HG03097 (cell line): Measurements from ENCODE around the gene CTRB1.

Experiments
- ATAC-seq: cut with Tn5 transposase; IDR thresholded peaks from one replicate; pipeline ENCODE4 v1.9.1; 2021; ENCODE audit not compliant: unreplicated experiment, low FRiP score

Gene CTRB1

DNA sequence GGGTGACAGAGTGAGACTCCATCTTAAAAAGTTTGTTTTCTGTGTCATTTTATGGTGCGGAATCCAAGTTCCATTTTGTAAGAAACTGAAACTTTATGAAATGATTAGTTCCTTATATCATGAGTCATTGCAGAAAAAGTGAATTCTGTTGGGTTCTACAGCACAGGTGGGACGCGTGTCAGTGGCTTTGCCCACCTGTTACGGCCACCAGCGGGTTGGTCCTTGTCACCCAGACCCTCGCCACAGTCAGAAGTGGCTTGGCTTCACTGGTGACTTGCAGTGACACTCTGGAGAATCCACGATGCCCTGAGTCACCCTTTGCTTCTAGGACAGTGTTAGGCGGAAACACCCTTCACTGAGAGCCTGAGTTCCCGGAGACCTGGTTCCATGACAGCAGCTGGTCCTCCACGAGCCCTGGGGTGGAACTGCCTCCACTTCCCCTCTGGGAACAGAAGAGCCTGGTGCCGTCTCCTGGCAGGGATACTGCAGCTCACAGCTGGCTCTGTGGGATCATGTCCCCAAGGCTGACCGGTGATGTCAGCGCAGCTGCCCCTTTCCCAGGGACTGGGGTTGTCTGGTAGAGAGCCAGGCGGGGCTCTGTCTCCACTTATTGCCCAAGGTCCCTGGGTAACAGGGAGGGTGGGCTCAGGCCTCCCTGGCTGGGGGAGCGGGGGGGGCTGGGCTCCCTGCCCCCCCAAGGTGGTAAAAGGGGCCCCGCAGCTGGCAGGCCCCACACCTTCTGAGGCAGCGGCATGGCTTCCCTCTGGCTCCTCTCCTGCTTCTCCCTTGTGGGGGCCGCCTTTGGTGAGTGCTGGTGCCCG lies at the start of gene CTRB1:
CTRB1 (plus strand) TSS at position 733 of the 821 bp plus-strand sequence; CDS start at position 753, 20 bp downstream.
- no peak for ATAC-seq

DNA sequence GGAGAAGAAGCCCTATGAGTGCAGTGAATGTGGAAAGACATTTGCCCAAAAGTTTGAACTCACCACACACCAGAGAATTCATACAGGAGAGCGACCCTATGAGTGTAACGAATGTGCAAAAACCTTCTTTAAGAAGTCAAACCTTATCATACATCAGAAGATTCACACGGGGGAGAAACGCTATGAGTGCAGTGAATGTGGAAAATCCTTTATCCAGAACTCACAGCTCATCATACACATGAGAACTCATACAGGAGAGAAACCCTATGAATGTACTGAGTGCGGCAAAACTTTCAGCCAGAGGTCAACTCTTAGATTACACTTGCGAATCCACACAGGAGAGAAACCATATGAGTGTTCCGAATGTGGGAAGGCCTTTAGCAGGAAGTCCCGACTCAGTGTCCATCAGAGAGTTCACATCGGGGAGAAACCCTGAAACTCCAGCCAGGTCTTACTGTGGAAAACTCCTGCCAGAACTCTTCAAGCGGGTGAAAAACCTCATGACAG lies 48.8 kb upstream of the CTRB1 start:
- ATAC-seq, result no peak

DNA sequence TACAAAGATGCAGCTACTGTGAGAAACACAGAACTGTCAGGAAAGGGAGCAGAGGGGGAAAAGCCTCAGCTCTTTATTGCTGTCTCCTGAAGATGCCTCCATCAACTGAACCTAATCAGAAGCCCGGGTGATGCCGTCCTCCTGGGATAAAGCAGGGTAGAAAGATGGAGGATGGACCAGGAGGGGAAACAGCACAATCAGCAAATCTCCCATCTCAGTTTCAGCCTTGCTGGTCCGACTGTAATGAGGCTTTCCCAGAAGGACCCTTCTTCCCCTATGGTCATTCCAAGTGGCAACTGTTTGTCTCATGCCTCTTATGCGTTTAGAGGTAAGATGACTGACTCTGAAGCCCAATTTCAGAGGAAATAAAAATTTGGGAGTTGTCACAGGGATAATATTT lies 46.2 kb upstream of the CTRB1 start:
- ATAC-seq, result no peak

DNA sequence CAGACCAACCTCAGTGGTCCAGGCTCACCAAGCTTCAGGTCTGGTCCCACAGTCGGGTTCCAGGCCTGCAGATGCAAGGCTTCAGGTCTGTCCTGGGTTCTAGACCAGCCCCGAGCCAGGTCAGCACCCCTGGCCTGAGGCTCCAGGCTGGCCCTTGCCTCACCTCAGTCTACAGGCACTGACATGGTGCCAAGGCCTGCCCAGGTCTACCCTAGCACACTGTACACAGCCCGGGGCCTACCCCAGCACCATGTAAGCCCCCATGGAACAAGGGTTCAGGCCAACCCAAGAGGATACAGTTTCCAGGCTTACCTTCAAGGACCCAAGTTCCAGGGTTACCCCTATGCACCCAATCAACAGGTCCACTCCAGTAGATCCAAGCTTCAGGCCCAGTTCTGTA lies 43.7 kb upstream of the CTRB1 start:
- no peak for ATAC-seq

DNA sequence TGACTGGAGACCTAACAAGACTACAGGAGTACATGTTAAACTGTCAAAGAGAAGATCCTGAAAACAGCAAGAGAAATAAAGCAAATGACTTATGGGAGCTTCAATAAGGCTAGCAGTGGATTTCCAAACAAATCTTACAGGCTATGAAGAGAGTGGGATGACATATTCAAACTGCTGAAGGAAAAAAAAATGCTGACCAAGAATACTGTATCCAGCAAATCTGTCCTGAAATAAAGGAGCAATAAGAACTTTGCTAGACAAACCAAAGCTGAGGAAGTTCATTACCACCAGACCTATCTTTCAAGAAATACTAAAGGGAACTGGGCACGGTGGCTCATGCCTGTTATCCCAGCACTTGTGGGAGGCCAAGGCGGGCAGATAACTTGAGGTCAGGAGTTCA lies 41.9 kb upstream of the CTRB1 start:
- ATAC-seq, result no peak

DNA sequence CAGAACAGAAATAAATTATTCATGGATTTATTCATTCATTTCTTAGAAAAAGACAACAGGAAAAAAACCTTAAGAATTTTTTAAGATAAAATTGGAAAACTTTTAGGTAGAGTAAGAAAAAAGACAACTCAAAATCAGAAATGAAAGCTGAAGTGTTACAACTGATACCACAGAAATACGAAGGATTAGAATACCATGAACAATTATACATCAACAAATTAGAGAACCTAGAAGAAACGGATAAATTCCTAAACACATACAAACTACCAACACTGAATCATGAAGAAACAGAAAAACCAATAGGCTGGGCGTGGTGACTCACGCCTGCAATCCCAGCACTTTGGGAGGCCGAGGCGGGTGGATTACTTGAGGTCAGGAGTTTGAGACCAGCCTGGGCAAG lies 39.6 kb upstream of the CTRB1 start:
- ATAC-seq, result no peak

DNA sequence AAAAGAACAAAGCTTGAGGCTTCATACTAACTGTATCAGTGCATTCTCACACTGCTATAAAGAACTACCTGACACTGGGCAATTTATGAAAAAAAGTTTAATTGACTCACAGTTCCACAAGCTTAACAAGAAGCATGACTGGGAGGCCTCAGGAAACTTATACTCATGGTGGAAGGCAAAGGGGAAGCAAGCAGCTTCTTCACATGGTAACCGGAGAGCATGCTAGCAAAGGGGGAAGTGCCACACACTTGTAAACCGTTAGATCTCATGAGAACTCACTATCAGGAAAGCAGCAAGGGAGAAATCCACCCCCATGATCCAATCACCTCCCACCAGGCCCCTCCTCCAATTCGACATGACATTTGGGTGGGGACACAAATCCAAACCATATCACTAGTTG lies 37.2 kb upstream of the CTRB1 start:
- ATAC-seq, result no peak

DNA sequence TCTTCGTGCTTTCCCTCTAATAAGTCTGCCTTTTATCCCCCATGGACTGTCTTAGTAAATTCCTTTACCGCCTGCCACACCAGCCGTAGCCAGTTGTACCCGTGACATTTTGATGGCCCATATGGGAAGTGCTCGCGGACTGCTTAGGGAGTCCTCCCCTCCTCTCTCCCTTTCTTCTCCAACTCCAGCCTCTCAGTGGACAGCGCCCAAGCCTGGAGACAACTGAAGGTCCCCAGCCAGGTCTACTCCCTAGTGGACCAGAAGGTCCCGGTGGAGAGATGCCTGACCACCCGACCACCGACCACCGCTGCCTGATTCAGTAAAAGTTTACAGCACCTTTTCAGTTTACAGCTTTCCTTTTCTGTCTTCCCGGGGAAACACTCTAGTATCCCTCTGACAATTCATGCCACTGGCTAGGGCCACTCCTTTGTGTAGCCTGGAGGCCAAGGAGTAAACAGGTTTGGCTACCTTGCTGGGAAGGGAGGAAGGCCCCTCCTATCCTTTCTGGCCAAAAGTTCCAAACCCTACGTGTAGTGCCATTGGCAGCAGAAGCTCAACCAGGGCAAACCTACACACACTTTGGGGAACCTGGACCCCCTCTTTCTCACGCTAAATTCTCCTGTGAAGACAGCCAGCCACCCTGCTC lies 29.8 kb upstream of the CTRB1 start:
- ATAC-seq, result no peak

DNA sequence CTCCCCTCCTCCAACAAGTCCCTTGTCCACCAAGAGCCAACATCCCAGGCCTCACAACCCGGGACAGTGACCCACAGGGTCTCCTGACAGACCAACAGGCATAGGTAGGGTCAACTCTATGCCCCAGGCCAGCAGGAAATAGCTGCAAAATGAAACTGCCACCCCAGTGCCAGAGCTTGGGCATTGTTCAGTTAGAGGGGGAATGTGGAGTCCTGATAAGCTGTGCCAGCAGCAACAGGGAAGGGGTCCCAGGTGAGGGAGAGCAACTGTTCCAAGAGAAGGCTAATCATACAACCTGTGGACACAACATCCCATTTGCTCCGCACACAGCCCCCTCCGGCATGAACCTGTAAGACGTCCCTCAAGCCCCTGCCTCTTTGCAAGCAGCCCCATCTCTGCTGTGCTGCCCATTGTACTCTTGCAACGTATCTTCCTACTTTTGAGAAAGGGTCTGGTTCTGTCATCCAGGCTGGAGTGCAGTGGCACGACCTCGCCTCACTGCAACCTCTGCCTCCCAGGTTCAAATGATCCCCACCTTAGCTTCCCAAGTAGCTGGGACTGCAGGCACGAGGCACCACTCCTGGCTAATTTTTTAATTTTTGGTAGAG lies 29.0 kb upstream of the CTRB1 start:
- no peak for ATAC-seq

DNA sequence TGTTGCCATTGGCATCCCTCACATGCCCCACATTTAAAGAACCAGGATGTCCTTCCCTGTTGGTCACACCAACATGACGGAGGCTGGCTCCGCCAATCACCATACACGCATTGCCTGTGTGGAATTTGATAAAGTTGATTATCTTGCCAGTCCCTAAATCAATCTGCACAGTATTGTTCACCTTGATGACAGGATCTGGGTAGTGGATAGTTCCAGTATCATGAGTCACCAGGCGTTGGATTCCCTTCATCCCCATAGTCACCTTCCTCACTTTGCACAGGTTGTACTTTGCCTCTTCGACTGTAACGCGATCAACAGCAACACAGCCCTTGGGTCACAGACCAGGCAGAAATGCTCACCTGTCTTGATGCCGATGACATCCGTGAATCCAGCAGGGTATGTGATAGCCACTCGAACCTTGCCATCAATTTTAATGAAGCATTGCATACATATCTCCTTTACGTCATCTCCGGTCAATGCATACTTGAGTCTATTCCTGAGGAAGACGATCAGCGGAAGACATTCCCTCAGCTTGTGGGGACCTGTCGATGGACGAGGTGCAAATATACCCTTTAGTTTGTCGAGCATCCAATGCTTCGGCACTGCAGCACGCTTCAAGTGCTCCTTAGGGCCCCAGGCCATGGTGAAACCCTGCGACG lies 26.1 kb upstream of the CTRB1 start:
- ATAC-seq, result no peak

DNA sequence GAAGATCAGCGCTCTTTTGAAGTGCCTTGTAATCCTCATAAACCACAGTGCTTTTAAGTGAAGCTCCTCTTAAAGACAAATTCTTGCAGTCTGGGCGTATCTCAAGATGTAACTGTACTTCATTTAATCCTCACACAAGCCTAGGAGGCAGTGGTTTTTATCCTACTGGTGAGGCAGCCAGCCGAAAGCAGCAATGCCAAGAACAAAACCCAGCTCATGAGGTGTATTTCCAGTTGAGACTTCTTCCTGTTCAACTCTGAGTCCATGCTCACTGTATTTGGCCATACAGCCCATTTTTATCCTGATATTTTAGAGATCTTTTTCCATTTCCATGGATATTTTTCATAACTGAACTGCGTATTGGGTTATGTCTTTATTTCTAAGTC lies 25.5 kb upstream of the CTRB1 start:
- ATAC-seq, result no peak

DNA sequence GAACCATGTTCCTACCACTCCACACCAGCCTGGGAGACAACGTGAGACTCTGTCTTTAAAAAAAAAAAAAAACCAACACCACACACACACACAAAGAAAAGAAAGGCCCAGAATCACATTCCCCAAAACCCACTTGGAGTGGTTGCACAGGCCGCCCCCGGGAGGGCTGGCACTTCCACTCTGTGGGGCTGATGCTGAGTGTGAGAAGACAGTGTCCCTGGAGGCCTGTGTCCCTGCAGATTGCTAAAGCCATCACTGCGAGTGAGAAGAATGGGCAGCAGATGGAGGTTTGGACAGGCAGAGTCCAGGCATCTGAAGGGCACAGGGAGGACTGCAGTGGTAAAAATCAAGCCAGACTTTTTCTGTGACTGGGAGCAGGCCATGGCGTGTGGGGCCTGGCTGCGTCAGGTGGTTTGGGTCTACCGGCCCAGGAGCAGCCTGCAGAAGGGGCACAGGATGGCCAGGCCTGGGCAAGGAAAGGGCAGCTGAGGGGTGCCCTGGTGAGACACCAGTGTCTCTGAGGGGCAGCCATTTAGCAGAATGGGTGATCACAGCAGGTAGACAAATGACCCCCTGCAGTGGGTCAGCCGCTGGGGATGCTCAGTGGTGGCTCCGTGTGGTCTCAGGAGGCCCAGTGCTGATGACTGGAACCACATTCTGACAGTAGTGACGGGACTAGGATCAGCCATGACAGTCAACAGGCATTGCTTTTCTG lies 24.9 kb upstream of the CTRB1 start:
- ATAC-seq, result no peak

DNA sequence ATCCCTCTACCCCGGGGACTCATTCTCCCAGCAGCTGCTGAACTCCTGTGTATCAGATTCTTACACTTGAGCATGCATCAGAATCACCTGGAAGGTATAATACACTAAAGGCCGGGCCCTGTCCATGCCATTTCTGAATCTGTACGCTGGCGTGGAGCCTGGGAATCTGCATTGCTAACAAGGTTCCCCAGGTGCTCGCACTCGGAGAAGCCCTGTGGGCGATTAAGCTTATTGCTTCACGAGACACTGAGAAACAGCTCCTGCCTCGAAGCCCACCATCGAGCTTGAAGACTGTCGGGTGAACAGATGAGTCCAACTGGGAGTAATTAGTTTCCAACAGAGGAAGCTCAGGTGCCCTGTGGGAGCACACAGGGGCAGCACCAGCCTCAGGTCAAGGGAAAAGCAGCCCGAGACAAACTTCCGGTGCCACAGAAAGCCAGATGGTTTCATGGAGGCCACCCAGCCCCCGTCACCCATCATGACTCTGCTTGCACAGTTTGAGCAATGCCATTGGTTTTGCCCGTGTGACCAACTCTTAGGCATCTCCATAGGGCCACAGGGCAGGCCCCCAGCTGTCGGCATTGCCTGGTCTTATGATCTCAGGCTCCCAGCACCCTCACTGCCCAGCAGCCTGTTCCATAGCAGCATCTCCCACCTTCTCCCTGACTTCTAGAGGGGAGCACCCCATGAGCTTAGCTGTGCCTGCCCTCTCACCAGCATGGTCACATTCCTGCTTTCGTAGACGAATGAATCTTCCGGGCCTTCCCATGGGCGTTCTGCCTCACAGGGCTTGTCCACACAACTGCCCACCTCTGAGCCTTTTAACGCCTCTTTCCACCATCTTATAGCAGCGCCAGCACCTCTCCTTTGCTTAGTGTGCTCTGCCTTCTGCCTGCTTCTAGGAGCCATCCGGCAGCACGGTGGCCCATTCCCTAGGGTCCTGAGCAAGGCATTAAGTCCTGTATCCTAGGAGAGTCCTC lies 22.7 kb upstream of the CTRB1 start:
- no peak for ATAC-seq

DNA sequence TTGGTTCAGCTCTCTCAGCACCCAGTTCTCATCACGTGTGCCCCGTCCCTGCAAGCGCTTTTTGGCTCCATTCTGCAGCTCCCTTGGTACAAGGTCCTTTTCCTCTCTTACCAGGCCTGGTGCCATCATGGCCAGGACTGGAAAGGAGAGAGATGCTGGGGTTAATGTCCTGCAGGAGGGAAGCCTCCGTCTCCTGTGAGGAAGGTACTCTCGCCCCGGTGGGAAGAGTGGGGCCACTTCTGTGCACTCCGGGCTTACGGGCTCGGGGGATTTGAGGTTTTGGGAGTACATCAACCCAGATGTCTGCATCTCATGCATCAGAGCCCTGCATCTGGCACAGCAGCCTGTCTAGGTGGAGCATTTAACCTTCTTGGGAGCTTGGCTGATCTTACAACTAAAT lies 22.0 kb upstream of the CTRB1 start:
- ATAC-seq, result no peak

DNA sequence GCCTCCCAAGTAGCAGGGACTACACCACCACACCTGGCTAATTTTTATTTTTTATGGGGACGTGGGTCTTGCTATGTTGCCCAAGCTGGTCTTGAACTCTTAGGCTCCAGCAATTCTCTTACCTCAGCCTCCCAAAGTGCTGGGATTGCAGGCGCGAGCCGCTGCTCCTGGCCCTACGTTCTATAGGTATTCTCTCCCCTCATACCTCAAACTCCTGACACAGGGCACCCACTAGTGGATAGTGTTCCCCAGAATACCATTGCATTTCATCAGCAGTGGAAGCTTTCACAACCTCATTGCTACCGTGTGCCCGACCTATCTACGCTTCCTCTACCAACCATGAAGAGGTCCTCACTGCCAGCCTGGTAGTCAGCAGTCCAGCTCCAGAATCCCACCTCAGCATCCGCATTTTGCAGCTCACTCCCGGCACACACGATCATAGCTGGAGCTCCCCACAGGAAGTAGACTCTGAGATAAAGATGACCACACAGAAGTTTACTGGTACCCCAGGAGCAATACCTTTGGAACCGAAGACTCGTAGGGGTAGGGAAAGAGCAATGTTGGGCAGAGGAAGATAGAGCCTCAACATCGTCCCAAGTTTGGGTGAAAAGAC lies 21.2 kb upstream of the CTRB1 start:
- ATAC-seq, result no peak

DNA sequence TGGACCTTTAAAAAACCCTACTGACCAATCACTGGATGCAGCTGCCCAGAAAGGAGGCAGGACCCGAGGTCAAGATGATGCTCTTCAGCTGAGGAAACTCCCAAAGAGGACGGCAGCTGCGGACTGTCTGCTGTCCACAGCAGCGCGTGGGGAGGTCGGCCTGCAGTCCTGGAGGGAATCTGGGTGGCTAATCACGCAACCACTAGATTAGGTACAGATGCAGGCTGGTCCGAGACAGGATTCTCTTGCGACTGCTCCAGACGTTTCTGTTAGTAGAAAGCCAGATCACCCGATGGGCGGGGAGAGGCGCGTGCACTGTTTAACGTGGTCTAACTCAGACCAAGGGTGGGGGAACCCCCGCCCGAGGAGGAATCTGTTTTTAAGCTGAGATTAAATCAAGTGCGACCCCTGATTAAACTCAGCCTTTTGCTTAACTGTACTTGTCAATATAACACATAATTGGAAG lies 20.6 kb upstream of the CTRB1 start:
- ATAC-seq, result no peak

DNA sequence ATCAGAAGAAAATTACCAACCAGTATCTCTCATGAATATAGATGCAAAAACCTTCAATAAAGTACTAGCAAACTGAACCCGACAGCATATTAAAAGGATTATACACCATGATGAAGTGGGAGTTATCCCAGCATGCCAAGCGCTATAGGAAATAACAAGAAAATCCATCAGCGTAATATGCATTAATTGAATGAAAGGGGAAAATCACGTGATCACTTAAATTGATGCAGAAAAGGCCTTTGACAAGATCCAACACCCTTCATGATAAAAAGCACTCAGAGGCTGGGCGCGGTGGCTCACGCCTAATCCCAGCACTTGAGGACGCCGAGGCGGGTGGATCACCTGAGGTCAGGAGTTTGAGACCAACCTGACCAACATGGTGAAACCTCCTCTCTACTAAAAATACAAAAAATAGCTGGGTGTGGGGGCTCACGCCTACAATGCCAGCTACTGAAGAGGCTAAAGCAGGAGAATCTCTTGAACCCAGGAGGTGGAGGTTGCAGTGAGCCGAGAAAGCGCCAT lies 16.7 kb upstream of the CTRB1 start:
- no peak for ATAC-seq

DNA sequence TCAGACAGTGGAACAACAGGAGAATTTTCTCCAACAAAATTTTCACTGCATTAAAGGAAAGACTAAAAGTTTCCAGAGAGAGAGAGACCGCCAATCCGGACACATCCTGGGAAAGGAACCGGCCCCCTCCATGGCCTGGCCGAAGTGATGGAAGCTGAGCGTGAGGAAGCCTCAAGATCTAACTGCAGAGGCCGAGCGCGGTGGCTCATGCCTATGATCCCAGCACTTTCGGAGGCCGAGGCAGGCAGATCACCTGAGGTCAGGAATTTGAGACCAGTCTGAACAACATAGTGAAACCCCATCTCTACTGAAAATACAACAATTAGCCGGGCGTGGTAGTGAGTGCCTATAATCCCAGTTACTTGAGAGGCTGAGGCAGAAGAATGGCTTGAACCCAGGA lies 15.7 kb upstream of the CTRB1 start:
- ATAC-seq, result no peak
